K562 (cell line): Measurements from ENCODE around the gene CDX1. TPM values are rescaled to one million over a fixed set of nuclear protein-coding genes. Genes with fewer than 3 reads are reported as not detected.

Experiments used
- ATAC-seq: fragments of 200-7000 bp; cut with Tn5 transposase; 3 replicates; pipeline ENCODE4 v1.9.1; 2020; ENCODE audit warnings: moderate library complexity
- BruUV-seq: library from RNA; stranded (reverse); fragments of 400-500 nt; replicated peaks from 2 replicates; lab custom pipeline; 2021; lab: Mats Ljungman, UMichigan
- CTCF ChIA-PET: fragments of 300-600 bp; formaldehyde crosslinking; extraction: SDS; loops from one replicate; lab custom pipeline; 2021; ENCODE audit warnings: low intra/inter-chr PET ratio; lab: Yijun Ruan, JAX
- POLR2A ChIA-PET: fragments of 300-600, 350-650 bp; sonication (Branson Sonifier 250); formaldehyde crosslinking; extraction: SDS; loops from one replicate; lab custom pipeline; 2021; ENCODE audit warnings: antibody characterized with exemption, inconsistent platforms; lab: Yijun Ruan, JAX
- DNase-seq, 4 experiments: peaks; one replicate each; pipeline versions ENCODE4 v3.0.0 to v3.0.0-alpha.2; 2011 to 2018; ENCODE audit warnings: low spot score in 3 of 4, mixed read lengths in 3 of 4; ENCODE audit errors: extremely low read depth in 1 of 4
- FAIRE-seq: peaks from 2 replicates; lab custom pipeline; 2011; peaks lifted over from hg19 to GRCh38; lab: Jason Lieb, UNC
- H2AFZ ChIP-seq: 2 replicates; pipeline ENCODE4 v1.6.0; 2011; ENCODE audit warnings: low read depth, low read length, control low read depth, inconsistent platforms
- H3K27ac ChIP-seq: fragments of 200-600 bp; 3 replicates; pipeline ENCODE4 v1.8.0; 2011; ENCODE audit warnings: low read depth, mild to moderate bottlenecking, control low read depth, inconsistent platforms, low read length, moderate library complexity, mixed read lengths; ENCODE audit errors: extremely low read depth
- H3K27me3 ChIP-seq, 2 experiments: fragments of 300-600 bp in 1 of 2; 2 replicates in 1 of 2; 3 replicates in 1 of 2; pipeline versions ENCODE4 v1.6.0 to v1.8.0; 2011; ENCODE audit warnings: inconsistent platforms in 2 of 2, low read length in 2 of 2, mild to moderate bottlenecking in 1 of 2, mixed read lengths in 1 of 2, moderate library complexity in 1 of 2; ENCODE audit not compliant: control insufficient read depth in 2 of 2, insufficient read depth in 2 of 2
- H3K36me3 ChIP-seq: fragments of 300-600 bp; 3 replicates; pipeline ENCODE4 v1.8.0; 2011; ENCODE audit warnings: mild to moderate bottlenecking, low read length, inconsistent platforms; ENCODE audit not compliant: control insufficient read depth, insufficient read depth
- H3K4me1 ChIP-seq, 2 experiments: fragments of 200-600 bp in 1 of 2; replicated peaks in 1 of 2; 2 replicates in 1 of 2; 3 replicates in 1 of 2; pipeline versions ENCODE4 v1.5.1 to v1.8.0; 2011; ENCODE audit warnings: inconsistent platforms in 2 of 2, low read length in 2 of 2, mild to moderate bottlenecking in 1 of 2, mixed read lengths in 1 of 2, moderate library complexity in 1 of 2; ENCODE audit not compliant: control insufficient read depth in 2 of 2, insufficient read depth in 2 of 2
- H3K4me2 ChIP-seq: 2 replicates; pipeline ENCODE4 v1.6.1; 2011; ENCODE audit warnings: low read length, control low read depth, inconsistent platforms, mixed read lengths; ENCODE audit not compliant: insufficient read depth
- H3K4me3 ChIP-seq: fragments of 200-600 bp; sonication (generic), shearing (Covaris generic); 2 replicates; pipeline ENCODE4 v1.5.1; 2016; ENCODE audit warnings: control low read depth, inconsistent platforms
- H3K79me2 ChIP-seq: fragments of 200-600 bp; 3 replicates; pipeline ENCODE4 v1.8.0; 2011; ENCODE audit warnings: low read length, inconsistent platforms; ENCODE audit not compliant: control insufficient read depth, insufficient read depth
- H3K9ac ChIP-seq, 2 experiments: 2 replicates each; pipeline versions ENCODE4 v1.6.0 to v1.6.1; 2011; ENCODE audit warnings: low read depth in 2 of 2, low read length in 2 of 2, control low read depth in 1 of 2, inconsistent platforms in 1 of 2, mild to moderate bottlenecking in 1 of 2, mixed read lengths in 1 of 2; ENCODE audit not compliant: insufficient read depth in 1 of 2
- H3K9me1 ChIP-seq: one replicate; pipeline ENCODE4 v1.6.0; 2011; ENCODE audit warnings: inconsistent platforms, mild to moderate bottlenecking, low read length, moderate library complexity; ENCODE audit not compliant: control insufficient read depth, insufficient read depth
- H3K9me3 ChIP-seq: replicated peaks from 2 replicates; pipeline ENCODE4 v1.5.1; 2011; ENCODE audit warnings: low read depth, low read length, inconsistent platforms; ENCODE audit not compliant: control insufficient read depth, insufficient read depth
- H4K20me1 ChIP-seq: replicated peaks from 2 replicates; pipeline ENCODE4 v1.6.1; 2011; ENCODE audit warnings: low read length, inconsistent platforms, mixed read lengths; ENCODE audit not compliant: control insufficient read depth, insufficient read depth
- CSDE1 ChIP-seq, 2 experiments: fragments of 450-650 bp; IDR thresholded peaks; 2 replicates each; pipeline ENCODE4 v1.6.1; 2016; ENCODE audit warnings: mild to moderate bottlenecking in 1 of 2
- ETV1 ChIP-seq: fragments of 450-650 bp; conservative IDR thresholded peaks from 2 replicates; pipeline ENCODE4 v1.6.1; 2016; ENCODE audit warnings: missing genetic modification characterization, control low read depth, low read depth, missing compliant biosample characterization
- GTF2A2 ChIP-seq: IDR thresholded peaks from 2 replicates; pipeline ENCODE4 v1.6.1; 2016; ENCODE audit warnings: mild to moderate bottlenecking, missing genetic modification characterization, missing compliant biosample characterization
- HSF4 ChIP-seq: fragments of 250-450 bp; sonication (Bioruptor Pico); IDR thresholded peaks from 2 replicates; pipeline ENCODE4 v2.1.2; 2022; ENCODE audit warnings: mild to moderate bottlenecking, moderate library complexity, borderline replicate concordance
- KDM5B ChIP-seq: fragments of 200-600 bp; sonication (generic); IDR thresholded peaks from 2 replicates; pipeline ENCODE4 v1.6.1; 2012; ENCODE audit warnings: low read depth, mild to moderate bottlenecking, moderate library complexity, low read length, control low read depth, inconsistent platforms; ENCODE audit not compliant: insufficient replicate concordance
- MTA2 ChIP-seq: fragments of 450-650 bp; IDR thresholded peaks from 2 replicates; pipeline ENCODE4 v1.6.1; 2016; ENCODE audit warnings: low read depth
- NR2C1 ChIP-seq, 2 experiments: fragments of 450-650 bp; IDR thresholded peaks; 2 replicates each; pipeline ENCODE4 v1.6.1; 2017; ENCODE audit warnings: mild to moderate bottlenecking in 2 of 2, antibody characterized with exemption in 1 of 2, inconsistent platforms in 1 of 2, missing compliant biosample characterization in 1 of 2, missing genetic modification characterization in 1 of 2
- POLR2AphosphoS2 ChIP-seq: IDR thresholded peaks from 2 replicates; pipeline ENCODE4 v1.6.1; 2012; ENCODE audit warnings: low read length, improper control_type of control experiment
- RB1 ChIP-seq: fragments of 450-650 bp; IDR thresholded peaks from 2 replicates; pipeline ENCODE4 v1.6.1; 2017; ENCODE audit warnings: low read depth, mild to moderate bottlenecking
- SIN3A ChIP-seq, 2 experiments: fragments of 150-350 bp in 1 of 2; IDR thresholded peaks; 2 replicates each; pipeline ENCODE4 v1.6.1; 2011 to 2016; ENCODE audit warnings: borderline replicate concordance in 2 of 2, low read depth in 2 of 2, low read length in 2 of 2, mild to moderate bottlenecking in 2 of 2, moderate library complexity in 2 of 2; ENCODE audit not compliant: control insufficient read depth in 1 of 2
- ZFPM2 ChIP-seq: fragments of 250-450 bp; sonication (Bioruptor Pico); IDR thresholded peaks from 2 replicates; pipeline ENCODE4 v1.5.1; 2022; ENCODE audit warnings: mild to moderate bottlenecking
- WGBS: fragments of 100-300 bp; shearing (Covaris generic); methylation state at CpG from one replicate; pipeline ENCODE4 v1.1.6; 2016; ENCODE audit warnings: low coverage, mixed read lengths; ENCODE audit not compliant: insufficient coverage; ENCODE audit errors: missing lambda C conversion rate; 5-methylcytosine and 5-hydroxymethylcytosine counted together
- in situ Hi-C: fragments of 300-500 bp; cut with MboI; formaldehyde crosslinking; loops from 4 replicates; pipeline ENCODE4 v1.15.0; 2018; ENCODE audit warnings: inconsistent platforms, mixed read lengths
- intact Hi-C: fragments of 100-400 bp; cut with micrococcal nuclease; formaldehyde crosslinking; loops from 2 replicates; pipeline ENCODE4 v1.14.2; 2022
- polyA plus RNA-seq, 8 experiments: library from polyadenylated mRNA; depleted of rRNA in 4 of 8; stranded (reverse) in 5 of 8; unstranded in 3 of 8; fragments of >200 nt; fragmentation: Nextera tagmentation in 2 of 8; fragmentation: Illumina TruSeq in 1 of 8; extraction: Ambion mirVana in 2 of 8; extraction: Trizol in 1 of 8; gene quantifications; 2 replicates each; pipeline versions ENCODE4 v1.2.1 to v1.2.3, GENCODE V29; 2011 to 2014; ENCODE audit warnings: inconsistent platforms in 1 of 8, missing spikeins in 1 of 8
- total RNA-seq, 7 experiments: library from RNA; depleted of rRNA in 6 of 7; stranded (reverse); fragments of >200 nt in 6 of 7; fragmentation: Illumina TruSeq in 2 of 7; extraction: Trizol in 2 of 7; gene quantifications; 2 replicates each; pipeline versions ENCODE4 v1.2.1 to v1.2.3, GENCODE V29; 2011 to 2021; ENCODE audit warnings: low replicate concordance in 1 of 7
- TF ChIP-seq, protein P1 (sequence below): IDR thresholded peaks from 2 replicates; pipeline ENCODE4 v1.6.1; 2014; ENCODE audit warnings: antibody characterized with exemption
- TF ChIP-seq, protein P2 (sequence below): fragments of 250-450 bp; sonication (Bioruptor Pico); IDR thresholded peaks from 2 replicates; pipeline ENCODE4 v1.5.0; 2021
- TF ChIP-seq, protein P3 (sequence below): fragments of 250-450 bp; sonication (Bioruptor Pico); IDR thresholded peaks from 2 replicates; pipeline ENCODE4 v1.5.0; 2022; ENCODE audit warnings: mild to moderate bottlenecking

CDX1 gene
- total and polyA plus RNA-seq, 9 of the 15 experiments (the other 6 are each of a cell fraction or from before 2014, with no cell fraction given) = 0.06 to 0.16 TPM; not detected in 7

DNA sequence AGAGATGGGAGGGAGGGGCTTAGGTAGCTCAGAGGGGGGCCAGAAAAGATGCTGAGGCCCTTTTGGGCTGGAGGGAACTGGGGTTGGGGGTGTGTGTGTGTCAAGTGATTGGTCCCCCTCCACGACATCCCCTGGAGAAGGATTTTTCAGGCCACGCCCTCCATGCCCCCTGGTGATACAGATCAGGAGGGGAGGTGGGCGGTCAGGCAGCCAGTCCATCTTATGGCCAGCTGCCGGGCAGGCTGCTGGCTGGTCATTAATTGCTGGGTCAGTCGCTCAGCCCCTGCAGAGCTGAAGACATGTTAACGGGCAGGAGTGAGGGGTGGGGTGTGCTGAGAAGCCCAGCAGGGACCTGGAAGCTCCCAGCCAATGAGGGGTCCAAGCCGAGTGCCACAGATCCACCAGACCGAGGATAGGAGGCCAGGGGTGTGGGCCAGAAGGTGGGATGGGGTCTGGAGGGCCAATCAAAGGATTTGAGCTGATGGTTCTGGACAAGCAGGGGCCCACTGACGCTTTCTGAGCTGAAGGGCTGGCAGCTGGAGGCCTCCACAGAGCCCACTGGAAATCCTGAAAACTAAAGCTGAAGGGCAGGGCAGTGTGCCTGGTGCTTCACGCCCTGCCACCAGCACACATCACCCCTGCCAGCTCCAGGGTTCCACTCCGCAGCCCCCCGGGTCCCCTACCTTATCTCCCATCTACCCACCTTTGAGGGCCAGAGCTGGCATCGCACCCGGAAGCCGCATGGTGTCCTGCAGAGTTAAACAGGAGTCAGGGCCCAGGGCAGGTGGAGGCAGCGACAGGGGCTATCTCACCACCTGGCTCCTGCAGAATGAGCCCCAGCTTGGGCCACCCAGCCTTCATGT is 30.0 kb upstream of the CDX1 start:
- ATAC-seq (no peak), DNase-seq (no peak), FAIRE-seq (no peak)
- Histone ChIP-seq H3K27ac (no peak overlapping the region), H2AFZ (no peak overlapping the region), H3K27me3 (peaks cover 11 to 44% of the 10 kb centered on the region in 2 experiments; a peak in 4 of 5 replicates), H3K4me3 (no peak overlapping the region), H3K4me1 (peaks cover 3 to 15% of the 10 kb centered on the region in 2 experiments; a peak in 3 of 5 replicates), H3K79me2 (no peaks in the 10 kb centered on the region), H3K9me3 (no peaks in the 10 kb centered on the region), H3K9ac (no peak overlapping the region; a peak in 1 of 4 replicates), H3K36me3 (no peaks in the 10 kb centered on the region), H4K20me1 (no peaks in the 10 kb centered on the region; the same call in 1 of the 2 replicates), H3K4me2 (no peak overlapping the region), H3K9me1 (no peaks in the 10 kb centered on the region)
- intact Hi-C loops (no loop called here), in situ Hi-C loops (no loop called here)
- no peak for TF ChIP-seq CSDE1 (IDR thresholded peaks at IDR 0.05)
- TF ChIP-seq, protein P1, sequence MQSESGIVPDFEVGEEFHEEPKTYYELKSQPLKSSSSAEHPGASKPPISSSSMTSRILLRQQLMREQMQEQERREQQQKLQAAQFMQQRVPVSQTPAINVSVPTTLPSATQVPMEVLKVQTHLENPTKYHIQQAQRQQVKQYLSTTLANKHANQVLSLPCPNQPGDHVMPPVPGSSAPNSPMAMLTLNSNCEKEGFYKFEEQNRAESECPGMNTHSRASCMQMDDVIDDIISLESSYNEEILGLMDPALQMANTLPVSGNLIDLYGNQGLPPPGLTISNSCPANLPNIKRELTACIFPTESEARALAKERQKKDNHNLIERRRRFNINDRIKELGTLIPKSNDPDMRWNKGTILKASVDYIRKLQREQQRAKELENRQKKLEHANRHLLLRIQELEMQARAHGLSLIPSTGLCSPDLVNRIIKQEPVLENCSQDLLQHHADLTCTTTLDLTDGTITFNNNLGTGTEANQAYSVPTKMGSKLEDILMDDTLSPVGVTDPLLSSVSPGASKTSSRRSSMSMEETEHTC = no peak
- TF ChIP-seq SIN3A (IDR thresholded peaks at IDR 0.05; ENCODE audit: borderline replicate concordance in 2 of 2, control insufficient read depth in 1 of 2, low read depth in 2 of 2, low read length in 2 of 2) = no peak
- no peak for TF ChIP-seq NR2C1 (IDR thresholded peaks at IDR 0.05)
- no peak for TF ChIP-seq NR2C1 (tag; IDR thresholded peaks at IDR 0.05)
- TF ChIP-seq, protein P2, sequence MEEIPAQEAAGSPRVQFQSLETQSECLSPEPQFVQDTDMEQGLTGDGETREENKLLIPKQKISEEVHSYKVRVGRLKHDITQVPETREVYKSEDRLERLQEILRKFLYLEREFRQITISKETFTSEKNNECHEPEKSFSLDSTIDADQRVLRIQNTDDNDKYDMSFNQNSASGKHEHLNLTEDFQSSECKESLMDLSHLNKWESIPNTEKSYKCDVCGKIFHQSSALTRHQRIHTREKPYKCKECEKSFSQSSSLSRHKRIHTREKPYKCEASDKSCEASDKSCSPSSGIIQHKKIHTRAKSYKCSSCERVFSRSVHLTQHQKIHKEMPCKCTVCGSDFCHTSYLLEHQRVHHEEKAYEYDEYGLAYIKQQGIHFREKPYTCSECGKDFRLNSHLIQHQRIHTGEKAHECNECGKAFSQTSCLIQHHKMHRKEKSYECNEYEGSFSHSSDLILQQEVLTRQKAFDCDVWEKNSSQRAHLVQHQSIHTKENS (CRISPR knock-in tag) = no peak
- TF ChIP-seq RB1 = no peak
- no peak for TF ChIP-seq ETV1 (tag)
- TF ChIP-seq HSF4 = no peak
- no peak for TF ChIP-seq ZFPM2 (CRISPR knock-in tag)
- TF ChIP-seq GTF2A2 (tag) = no peak
- TF ChIP-seq KDM5B = no peak
- TF ChIP-seq, protein P3, sequence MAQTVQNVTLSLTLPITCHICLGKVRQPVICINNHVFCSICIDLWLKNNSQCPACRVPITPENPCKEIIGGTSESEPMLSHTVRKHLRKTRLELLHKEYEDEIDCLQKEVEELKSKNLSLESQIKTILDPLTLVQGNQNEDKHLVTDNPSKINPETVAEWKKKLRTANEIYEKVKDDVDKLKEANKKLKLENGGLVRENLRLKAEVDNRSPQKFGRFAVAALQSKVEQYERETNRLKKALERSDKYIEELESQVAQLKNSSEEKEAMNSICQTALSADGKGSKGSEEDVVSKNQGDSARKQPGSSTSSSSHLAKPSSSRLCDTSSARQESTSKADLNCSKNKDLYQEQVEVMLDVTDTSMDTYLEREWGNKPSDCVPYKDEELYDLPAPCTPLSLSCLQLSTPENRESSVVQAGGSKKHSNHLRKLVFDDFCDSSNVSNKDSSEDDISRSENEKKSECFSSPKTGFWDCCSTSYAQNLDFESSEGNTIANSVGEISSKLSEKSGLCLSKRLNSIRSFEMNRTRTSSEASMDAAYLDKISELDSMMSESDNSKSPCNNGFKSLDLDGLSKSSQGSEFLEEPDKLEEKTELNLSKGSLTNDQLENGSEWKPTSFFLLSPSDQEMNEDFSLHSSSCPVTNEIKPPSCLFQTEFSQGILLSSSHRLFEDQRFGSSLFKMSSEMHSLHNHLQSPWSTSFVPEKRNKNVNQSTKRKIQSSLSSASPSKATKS (CRISPR knock-in tag) = no peak
- TF ChIP-seq MTA2 = no peak
- no peak for TF ChIP-seq POLR2AphosphoS2
- no TSS peak for BruUV-seq
- ChIA-PET POLR2A (interaction anchor here (1.4 kb wide), 1 partner anchor 9 kb away, joined by 8 read pairs; no protein-coding TSS in a partner anchor), CTCF (no interaction called here)
- WGBS = 14% methylated on average over 16 of the region's 16 CpGs
